ENCODE measurements around the gene IL3.

IL3 gene

GRCh38 chr5:132073231-132074013 lies 13.0 kb downstream of the IL3 start, which contains the start of gene CSF2:
CSF2 (plus strand) TSS chr5:132073789; CDS start chr5:132073824, 35 bp downstream.
- DNase-seq = peak; percentile 20

GRCh38 chr5:132074091-132074771 lies 13.8 kb downstream of the IL3 start:
- DNase-seq = no peak

- DNase-seq = no peak
These were observed 14.6 kb downstream of the IL3 start for GRCh38 chr5:132074772-132075718.

GRCh38 chr5:132075719-132076077 lies 15.2 kb downstream of the IL3 start:
- no peak for DNase-seq

GRCh38 chr5:132076202-132076830 lies 15.9 kb downstream of the IL3 start:
- peak; percentile 30 for DNase-seq

- no peak for DNase-seq
These were observed 16.5 kb downstream of the IL3 start for GRCh38 chr5:132076983-132077382.

GRCh38 chr5:132079081-132079480 lies 18.6 kb downstream of the IL3 start:
- DNase-seq = no peak

GRCh38 chr5:132079619-132080018 lies 19.2 kb downstream of the IL3 start:
- DNase-seq = no peak

- DNase-seq = no peak
These were observed 20.1 kb downstream of the IL3 start for GRCh38 chr5:132080595-132080994.

- no peak for DNase-seq
These were observed 21.0 kb downstream of the IL3 start for GRCh38 chr5:132081458-132081857.

- no peak for DNase-seq
These were observed 22.0 kb downstream of the IL3 start for GRCh38 chr5:132082329-132083023.

GRCh38 chr5:132083071-132083678 lies 22.7 kb downstream of the IL3 start:
- DNase-seq = no peak

GRCh38 chr5:132085686-132086085 lies 25.2 kb downstream of the IL3 start:
- DNase-seq = no peak

GRCh38 chr5:132086277-132086794 lies 25.9 kb downstream of the IL3 start:
- DNase-seq = no peak

- no peak for DNase-seq
These were observed 26.7 kb downstream of the IL3 start for GRCh38 chr5:132087176-132087575.

- no peak for DNase-seq
These were observed 27.2 kb downstream of the IL3 start for GRCh38 chr5:132087661-132088060.

- no peak for DNase-seq
These were observed 28.9 kb downstream of the IL3 start for GRCh38 chr5:132089363-132089762.

GRCh38 chr5:132090107-132090506 lies 29.7 kb downstream of the IL3 start:
- DNase-seq = no peak

GRCh38 chr5:132093271-132093670 lies 32.8 kb downstream of the IL3 start:
- no peak for DNase-seq

GRCh38 chr5:132094393-132095076 lies 34.1 kb downstream of the IL3 start:
- DNase-seq = no peak

- no peak for DNase-seq
These were observed 34.6 kb downstream of the IL3 start for GRCh38 chr5:132095077-132095410.

All from CD4-positive, alpha-beta T cell treated with Interleukin-4 for 4 hours (primary cell).